Astrocyte (in vitro differentiated cells and primary cell): Measurements from ENCODE around the gene DLX1. TPM values are rescaled to one million over a fixed set of nuclear protein-coding genes. Genes with fewer than 3 reads are reported as not detected.

ENCODE experiments used
- DNase-seq: peaks from one replicate; pipeline ENCODE4 v3.0.0-alpha.2; 2010; ENCODE audit warnings: low read depth
- FAIRE-seq: peaks from 2 replicates; lab custom pipeline; 2011; peaks lifted over from hg19 to GRCh38; lab: Jason Lieb, UNC
- H2AFZ ChIP-seq: 2 replicates; pipeline ENCODE4 v1.6.0; 2012; ENCODE audit warnings: low read depth, low read length, inconsistent platforms
- H3K27ac ChIP-seq: 2 replicates; pipeline ENCODE4 v1.5.1; 2011; ENCODE audit warnings: low read depth, low read length, inconsistent platforms
- H3K27me3 ChIP-seq: 2 replicates; pipeline ENCODE4 v1.6.0; 2011; ENCODE audit warnings: low read length, inconsistent platforms; ENCODE audit not compliant: insufficient read depth
- H3K36me3 ChIP-seq: 2 replicates; pipeline ENCODE4 v1.5.1; 2011; ENCODE audit warnings: low read length, inconsistent platforms; ENCODE audit not compliant: insufficient read depth
- H3K4me1 ChIP-seq: 2 replicates; pipeline ENCODE4 v1.5.1; 2011; ENCODE audit warnings: low read length, inconsistent platforms; ENCODE audit not compliant: insufficient read depth
- H3K4me2 ChIP-seq: 2 replicates; pipeline ENCODE4 v1.6.0; 2012; ENCODE audit warnings: low read length, inconsistent platforms
- H3K4me3 ChIP-seq: 2 replicates; pipeline ENCODE4 v1.5.1; 2011; ENCODE audit warnings: low read depth, mild to moderate bottlenecking, low read length, inconsistent platforms; ENCODE audit not compliant: insufficient read depth
- H3K79me2 ChIP-seq: 2 replicates; pipeline ENCODE4 v1.6.0; 2012; ENCODE audit warnings: mild to moderate bottlenecking, low read length, inconsistent platforms; ENCODE audit not compliant: insufficient read depth
- H3K9ac ChIP-seq: 2 replicates; pipeline ENCODE4 v1.6.0; 2012; ENCODE audit warnings: mild to moderate bottlenecking, low read length, inconsistent platforms
- H3K9me3 ChIP-seq: 2 replicates; pipeline ENCODE4 v1.5.1; 2012; ENCODE audit warnings: low read depth, mild to moderate bottlenecking, low read length, inconsistent platforms; ENCODE audit not compliant: insufficient read depth
- H4K20me1 ChIP-seq: 2 replicates; pipeline ENCODE4 v1.6.0; 2012; ENCODE audit warnings: low read length, inconsistent platforms; ENCODE audit not compliant: insufficient read depth
- H3K27ac Mint-ChIP-seq: one replicate; pipeline ENCODE4 v1.8.0; 2021; ENCODE audit warnings: mild to moderate bottlenecking, mixed read lengths; ENCODE audit not compliant: unreplicated experiment
- H3K27me3 Mint-ChIP-seq: one replicate; pipeline ENCODE4 v1.8.0; 2021; ENCODE audit warnings: low read depth, mixed read lengths; ENCODE audit not compliant: unreplicated experiment
- H3K36me3 Mint-ChIP-seq: one replicate; pipeline ENCODE4 v1.8.0; 2021; ENCODE audit warnings: low read depth, mixed read lengths; ENCODE audit not compliant: unreplicated experiment
- H3K4me1 Mint-ChIP-seq: one replicate; pipeline ENCODE4 v1.8.0; 2021; ENCODE audit warnings: low read depth, mixed read lengths; ENCODE audit not compliant: unreplicated experiment
- H3K4me3 Mint-ChIP-seq: one replicate; pipeline ENCODE4 v1.8.0; 2021; ENCODE audit warnings: mild to moderate bottlenecking, moderate library complexity, mixed read lengths; ENCODE audit not compliant: unreplicated experiment
- H3K9me3 Mint-ChIP-seq: one replicate; pipeline ENCODE4 v1.8.0; 2021; ENCODE audit warnings: mild to moderate bottlenecking, mixed read lengths; ENCODE audit not compliant: unreplicated experiment
- CTCF ChIP-seq: IDR thresholded peaks from 2 replicates; pipeline ENCODE4 v1.5.1; 2011; ENCODE audit warnings: low read depth, mild to moderate bottlenecking, inconsistent platforms, low read length, moderate library complexity; ENCODE audit not compliant: insufficient read depth
- EZH2 ChIP-seq: IDR thresholded peaks from 2 replicates; pipeline ENCODE4 v1.6.1; 2012; ENCODE audit warnings: mild to moderate bottlenecking, low read length, inconsistent platforms; ENCODE audit not compliant: insufficient read depth
- total RNA-seq: library from RNA; stranded (reverse); gene quantifications from 2 replicates; pipeline ENCODE4 v1.2.1, GENCODE V29; 2021

The DLX1 gene
- total RNA-seq, 1 donor from 2014 or later: 0.27 TPM

GRCh38 chr2:172105471-172106107 is 20.3 kb downstream of the DLX1 start:
- Histone ChIP-seq H3K36me3 (no peaks in the 10 kb centered on the region), H3K4me2 (peak overlapping the region; percentile 81), H3K27ac (no peak overlapping the region), H3K9ac (no peak overlapping the region), H3K4me1 (peaks cover 24% of the 10 kb centered on the region), H3K79me2 (no peaks in the 10 kb centered on the region), H3K27me3 (peaks cover 52% of the 10 kb centered on the region), H3K4me3 (peak overlapping the region; percentile 59), H4K20me1 (no peaks in the 10 kb centered on the region), H2AFZ (peak overlapping the region; percentile 73), H3K9me3 (no peaks in the 10 kb centered on the region)
- no peaks in the 10 kb centered on the region for H3K36me3 Mint-ChIP-seq
- H3K4me1 Mint-ChIP-seq: peaks cover 3% of the 10 kb centered on the region
- H3K27ac Mint-ChIP-seq: no peak overlapping the region
- FAIRE-seq (no peak), DNase-seq (no peak)
- H3K4me3 Mint-ChIP-seq: no peak overlapping the region
- peaks cover 58% of the 10 kb centered on the region for H3K27me3 Mint-ChIP-seq
- TF ChIP-seq EZH2: peak; percentile 63
- no peak for TF ChIP-seq CTCF
- H3K9me3 Mint-ChIP-seq: peaks cover 6% of the 10 kb centered on the region

GRCh38 chr2:172106108-172106961 is 21.0 kb downstream of the DLX1 start:
- Histone ChIP-seq H3K4me2 (peak overlapping the region; percentile 81), H3K9me3 (no peaks in the 10 kb centered on the region), H4K20me1 (no peaks in the 10 kb centered on the region), H3K4me3 (peak overlapping the region; percentile 59), H3K79me2 (no peaks in the 10 kb centered on the region), H3K27ac (no peak overlapping the region), H2AFZ (peak overlapping the region; percentile 73), H3K9ac (peak overlapping the region; percentile 5), H3K27me3 (peaks cover 44% of the 10 kb centered on the region), H3K36me3 (no peaks in the 10 kb centered on the region), H3K4me1 (peaks cover 22% of the 10 kb centered on the region)
- Mint-ChIP-seq H3K27ac (no peak overlapping the region), H3K27me3 (peaks cover 54% of the 10 kb centered on the region), H3K4me1 (no peaks in the 10 kb centered on the region), H3K36me3 (no peaks in the 10 kb centered on the region), H3K4me3 (peak overlapping the region; percentile 45), H3K9me3 (peaks cover 6% of the 10 kb centered on the region)
- FAIRE-seq: no peak
- TF ChIP-seq CTCF (peak; percentile 18), EZH2 (peak; percentile 62)
- DNase-seq: no peak
